Superior temporal gyrus (tissue), 1 donor: Measurements from ENCODE around the gene TBRG4.

ENCODE experiments used
- DNase-seq: peaks from one replicate; pipeline ENCODE4 v3.0.0-alpha.2; 2016; ENCODE audit errors: extremely low spot score

Gene TBRG4

DNA sequence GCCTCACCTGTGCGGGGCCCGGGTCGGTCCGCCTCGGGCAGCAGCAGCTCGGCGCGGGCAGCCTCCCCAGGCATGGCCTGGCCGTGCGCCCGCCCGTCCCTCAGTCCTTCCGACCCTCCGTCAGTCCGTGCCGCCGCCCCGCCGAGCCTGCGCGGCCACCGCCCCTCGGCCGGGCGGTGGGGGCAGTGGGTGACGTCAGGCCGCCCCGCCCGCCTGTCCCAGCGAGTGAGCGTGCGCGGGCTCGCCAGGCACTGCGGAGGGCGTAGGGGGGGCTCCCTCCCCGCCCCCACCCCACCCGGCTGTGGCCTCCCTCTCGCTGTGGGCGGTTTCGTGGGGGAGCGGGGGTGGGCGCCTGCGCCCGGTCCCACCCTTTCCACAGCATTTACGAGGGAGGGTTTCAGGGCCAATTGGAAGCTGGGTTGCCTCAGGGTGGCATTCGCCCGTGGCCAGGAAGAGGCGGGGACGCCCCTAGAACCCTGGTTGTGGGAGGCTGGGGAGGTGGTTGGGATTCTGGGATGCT is 22.6 kb downstream of the TBRG4 start, which contains the start of gene NACAD:
TSS of gene NACAD (minus strand) at position 149 of the 520 bp plus-strand sequence. CDS start at position 74, 75 bp downstream.
- DNase-seq, result peak; percentile 85

DNA sequence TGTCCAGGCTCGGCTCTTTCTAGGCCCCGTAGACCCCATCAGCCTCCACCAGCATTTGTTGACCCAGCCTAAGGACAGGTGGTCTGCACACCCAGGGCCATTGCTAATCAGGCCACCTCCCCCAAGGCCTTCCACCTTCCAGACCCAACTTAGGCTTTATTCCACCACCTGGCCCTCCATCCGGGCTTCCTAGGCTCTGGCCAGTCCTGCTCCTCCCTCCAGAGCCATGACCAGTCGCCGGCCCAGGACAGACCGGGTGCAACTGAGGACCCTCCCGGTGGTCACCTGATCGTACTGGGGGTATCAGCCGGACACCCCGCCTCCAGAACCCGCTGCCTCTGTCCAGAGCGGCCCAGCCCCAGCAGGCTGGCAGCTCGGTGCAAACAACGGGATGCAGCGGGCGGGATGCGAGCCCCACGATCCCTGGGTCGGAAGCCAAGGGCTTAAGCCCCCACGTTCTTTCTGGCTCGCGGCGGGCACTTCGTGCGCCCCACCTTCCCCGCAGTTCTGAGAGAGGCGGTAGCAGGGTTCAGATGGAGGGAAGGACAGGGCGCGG is 23.3 kb downstream of the TBRG4 start:
- no peak for DNase-seq

DNA sequence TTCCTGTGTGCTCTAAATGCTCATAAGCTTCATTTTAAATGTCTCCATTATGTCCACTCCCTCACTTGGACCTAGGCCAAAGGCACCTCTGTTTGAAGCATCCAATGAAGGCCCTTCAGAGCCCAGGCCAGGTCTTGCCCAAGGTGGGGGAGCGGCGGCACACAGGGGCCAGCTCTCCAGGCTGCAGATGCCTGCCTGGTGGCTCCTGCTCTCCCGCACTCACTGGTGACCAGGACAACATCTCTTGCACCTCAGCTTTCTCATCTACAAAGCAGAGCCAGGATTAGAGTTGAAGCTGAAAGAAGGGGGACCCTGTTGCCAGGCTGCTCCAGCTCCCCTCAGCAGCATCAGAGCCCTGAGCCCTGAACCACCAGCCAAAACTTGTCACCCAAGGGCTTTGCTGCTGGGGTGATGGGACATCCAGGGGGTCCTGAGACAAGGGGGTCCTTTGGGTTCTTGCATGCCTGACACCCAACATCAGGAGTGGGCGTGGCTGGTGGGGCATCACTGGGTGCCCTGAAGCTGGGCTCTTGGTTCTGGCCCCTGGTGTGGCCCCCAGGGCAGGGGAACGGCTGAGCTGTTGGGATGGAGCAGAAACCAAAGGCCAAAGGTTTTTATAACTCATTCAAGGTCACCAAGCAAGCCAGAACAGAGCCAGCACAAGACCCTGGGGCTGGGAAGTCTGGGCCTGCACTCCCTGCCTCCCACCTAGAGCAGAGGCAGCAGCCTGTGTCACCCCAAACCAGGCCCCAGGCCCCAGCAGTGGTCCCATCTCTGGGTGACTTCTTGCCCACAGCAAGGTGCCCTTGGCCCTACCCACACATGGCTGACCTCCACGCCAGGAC is 24.0 kb downstream of the TBRG4 start:
- no peak for DNase-seq

DNA sequence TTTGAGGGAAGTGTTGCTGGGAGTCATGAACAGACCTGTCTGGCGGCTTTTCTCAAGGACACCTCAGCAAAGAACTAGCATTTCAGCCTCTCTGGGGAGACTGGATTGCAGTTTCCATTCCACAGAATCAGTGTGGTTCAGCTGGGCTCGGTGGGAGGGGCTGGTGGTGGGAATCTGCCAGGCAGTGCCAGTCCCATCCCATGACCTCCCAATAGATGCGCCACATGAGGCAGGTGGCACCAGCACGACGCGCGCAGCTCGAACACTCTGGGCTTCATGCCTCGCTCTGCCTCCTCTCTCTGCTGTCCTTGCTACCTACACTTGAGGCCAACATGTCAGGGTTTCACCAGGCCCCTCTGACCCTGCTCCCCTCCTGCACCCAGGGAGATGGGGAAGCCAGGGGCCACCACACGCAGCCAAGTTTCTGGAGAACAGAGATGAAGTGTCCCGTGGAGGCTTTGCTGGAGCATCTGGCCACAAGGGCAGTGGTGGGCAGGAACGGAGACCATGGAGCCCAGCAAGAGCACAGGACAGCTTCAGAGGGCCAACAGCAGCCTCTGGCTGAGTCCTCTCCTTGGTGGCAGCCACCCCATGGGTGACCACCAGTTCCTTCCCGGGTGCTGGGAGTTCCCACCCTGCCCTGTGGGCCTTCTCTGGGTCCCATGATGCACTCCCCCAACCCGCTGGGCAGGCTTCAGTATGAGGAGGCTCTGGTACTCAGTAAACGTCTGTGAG is 25.0 kb downstream of the TBRG4 start:
- DNase-seq, result peak; percentile 86

DNA sequence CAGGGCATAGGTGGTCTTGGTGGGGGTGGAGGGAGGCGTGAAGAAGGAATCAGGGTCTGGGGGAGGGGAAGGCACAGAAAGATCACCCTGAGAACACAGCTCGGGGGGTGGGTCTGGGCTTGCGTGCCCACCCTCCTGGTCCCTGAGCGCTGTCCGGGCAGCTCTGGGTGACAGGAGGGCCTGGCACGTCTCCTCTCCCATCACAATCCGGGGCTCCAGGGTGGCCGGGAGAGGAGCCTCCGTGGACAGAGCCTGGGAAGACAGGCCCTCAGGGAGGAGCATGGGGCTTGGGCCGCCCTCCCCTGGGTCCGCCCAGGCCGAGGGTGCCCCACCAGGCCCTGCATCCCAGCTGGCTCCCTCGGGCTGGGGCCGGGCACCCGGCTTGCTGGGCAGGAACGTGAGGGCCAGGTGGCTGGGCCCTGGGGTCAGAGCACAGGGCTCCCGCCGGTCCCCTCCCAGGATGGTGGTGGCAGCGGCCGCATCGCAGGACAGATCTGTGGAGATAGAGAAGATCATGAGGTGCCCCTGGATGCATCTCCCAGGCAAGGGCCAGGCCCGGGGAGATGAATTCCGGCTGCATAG is 25.8 kb downstream of the TBRG4 start:
- no peak for DNase-seq

DNA sequence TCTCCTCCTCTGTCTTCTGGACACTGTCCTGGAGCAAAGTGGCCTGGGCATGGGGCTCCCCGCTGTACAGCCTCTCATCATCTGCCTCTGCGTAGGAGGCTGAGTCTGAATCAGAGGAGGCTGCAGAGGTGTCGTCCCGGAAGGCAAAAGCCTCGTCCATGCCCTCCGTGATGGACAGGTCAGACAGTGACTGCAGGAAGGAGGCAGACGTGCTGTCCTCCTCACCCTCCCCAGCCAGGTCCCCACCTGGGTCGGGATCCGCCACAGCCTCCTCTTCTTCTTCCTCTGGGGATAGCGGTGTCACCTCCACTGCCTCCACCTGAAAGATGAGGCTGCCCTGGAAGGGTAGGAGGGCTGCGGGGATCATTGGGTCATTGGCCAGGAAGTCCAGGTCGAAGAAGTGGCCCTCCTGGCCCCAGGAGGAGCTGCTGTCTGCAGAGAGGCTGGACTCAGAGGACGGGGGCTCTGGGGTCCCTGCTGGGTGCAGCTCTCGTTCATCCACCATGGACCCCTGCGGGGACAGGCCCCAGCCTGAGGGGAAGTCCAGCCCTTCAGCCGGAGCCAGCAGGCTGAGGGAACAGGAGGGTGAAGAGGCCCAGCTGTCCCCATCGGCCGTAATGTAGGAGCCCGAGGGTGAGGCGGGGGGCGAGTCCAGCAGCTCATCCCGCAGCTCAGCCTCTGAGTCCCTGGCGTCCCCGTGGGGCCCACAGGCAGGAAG is 26.4 kb downstream of the TBRG4 start:
- no peak for DNase-seq

DNA sequence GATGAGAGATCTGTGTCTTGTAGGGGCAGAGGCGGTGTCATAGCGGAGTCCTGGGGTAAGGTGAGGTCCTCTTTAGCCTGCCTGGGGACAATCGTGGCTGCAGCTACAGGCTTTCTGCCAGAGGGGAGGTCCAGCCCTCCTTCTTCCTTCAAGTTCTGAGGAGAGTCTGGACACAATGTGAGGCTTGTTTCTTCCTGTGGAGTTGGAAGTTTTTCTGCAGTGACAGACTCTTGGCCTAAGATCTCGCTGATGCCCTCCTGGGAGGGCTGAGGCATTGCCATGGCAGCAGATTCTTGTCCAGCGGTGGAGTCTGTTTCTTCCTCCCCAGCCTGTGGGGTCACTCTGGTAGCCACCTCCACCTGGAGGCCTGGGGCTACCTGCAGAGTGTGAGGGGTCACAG is 27.2 kb downstream of the TBRG4 start:
- DNase-seq, result no peak

DNA sequence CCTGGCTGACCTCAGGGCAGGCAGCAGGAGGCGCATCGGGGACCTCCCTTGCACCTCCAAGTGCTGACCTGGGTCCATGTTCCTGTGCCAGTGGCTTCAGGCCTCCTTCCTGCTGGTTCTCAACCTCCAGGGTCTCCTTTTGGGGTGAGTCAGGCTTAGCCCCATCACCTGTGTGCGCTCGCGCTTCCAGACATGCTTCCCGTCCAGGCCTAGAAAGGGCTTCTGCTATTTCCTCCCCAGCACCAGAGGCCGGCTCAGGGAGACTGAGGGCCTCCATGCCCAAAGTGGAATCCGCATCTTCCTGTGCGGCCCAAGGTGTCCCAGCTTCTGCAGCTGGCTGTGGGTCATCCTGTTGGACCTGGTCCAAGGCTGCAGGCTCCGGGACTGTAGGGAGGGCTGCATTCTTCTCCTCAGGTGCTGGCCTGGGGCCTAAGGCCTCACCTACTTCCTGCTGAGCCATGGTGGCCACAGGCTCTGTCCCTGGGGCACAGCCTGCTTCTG is 28.6 kb downstream of the TBRG4 start:
- DNase-seq, result no peak

DNA sequence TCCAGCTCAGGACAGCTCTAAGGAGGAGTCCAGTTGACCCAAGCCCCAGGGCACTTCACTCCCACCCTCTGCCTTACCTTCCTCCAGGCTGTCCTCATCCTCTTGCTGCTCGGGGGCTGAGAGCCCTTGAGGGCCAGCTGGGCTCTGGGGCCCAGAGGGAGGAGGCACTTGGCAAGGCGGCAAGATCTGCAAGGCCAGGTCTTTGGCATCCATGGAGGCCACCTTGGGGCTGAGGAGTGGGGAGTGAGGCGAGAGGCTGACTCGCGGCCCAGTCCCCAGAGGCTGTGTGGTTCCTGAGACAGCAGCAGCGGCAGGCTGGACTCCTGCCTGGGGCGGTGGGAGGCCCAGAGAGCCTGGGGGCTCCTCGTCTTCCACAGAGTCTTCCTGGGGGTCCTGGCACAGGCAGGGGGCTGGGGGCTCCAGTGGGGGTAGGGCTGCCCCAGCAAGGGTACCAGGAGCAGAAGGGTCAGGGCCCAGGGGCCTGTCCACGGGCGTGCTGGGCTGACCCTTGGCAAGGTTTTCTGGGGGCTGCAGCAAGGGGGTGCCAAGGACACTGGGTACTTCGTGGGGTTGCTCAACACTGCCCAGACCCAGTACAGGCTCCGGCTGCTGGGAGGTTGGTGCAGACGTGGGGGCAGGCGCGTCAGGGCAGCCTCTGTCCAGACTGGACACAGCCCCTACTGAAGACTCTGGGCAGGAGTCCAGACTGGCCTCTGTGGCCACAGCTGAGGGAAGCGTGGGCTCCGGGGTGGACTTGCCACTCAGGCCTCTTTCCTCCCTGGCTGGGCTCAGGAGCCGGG is 29.3 kb downstream of the TBRG4 start:
- peak; percentile 80 for DNase-seq

DNA sequence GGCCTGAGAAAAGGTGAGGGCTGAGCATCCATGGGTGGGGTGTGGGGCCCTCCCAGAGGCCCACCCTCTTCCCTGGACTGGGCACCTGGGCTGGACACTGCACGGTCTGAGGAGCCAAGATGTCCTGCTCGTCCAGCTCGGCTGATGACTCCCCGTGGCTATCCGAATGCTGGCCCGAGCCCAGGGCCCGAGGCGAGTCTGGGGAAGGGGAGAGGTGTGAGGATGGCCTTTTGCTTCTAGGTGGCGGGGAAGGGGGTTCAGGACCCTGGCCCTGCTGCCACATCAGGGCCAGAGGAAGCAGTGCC is 29.9 kb downstream of the TBRG4 start:
- DNase-seq, result no peak

DNA sequence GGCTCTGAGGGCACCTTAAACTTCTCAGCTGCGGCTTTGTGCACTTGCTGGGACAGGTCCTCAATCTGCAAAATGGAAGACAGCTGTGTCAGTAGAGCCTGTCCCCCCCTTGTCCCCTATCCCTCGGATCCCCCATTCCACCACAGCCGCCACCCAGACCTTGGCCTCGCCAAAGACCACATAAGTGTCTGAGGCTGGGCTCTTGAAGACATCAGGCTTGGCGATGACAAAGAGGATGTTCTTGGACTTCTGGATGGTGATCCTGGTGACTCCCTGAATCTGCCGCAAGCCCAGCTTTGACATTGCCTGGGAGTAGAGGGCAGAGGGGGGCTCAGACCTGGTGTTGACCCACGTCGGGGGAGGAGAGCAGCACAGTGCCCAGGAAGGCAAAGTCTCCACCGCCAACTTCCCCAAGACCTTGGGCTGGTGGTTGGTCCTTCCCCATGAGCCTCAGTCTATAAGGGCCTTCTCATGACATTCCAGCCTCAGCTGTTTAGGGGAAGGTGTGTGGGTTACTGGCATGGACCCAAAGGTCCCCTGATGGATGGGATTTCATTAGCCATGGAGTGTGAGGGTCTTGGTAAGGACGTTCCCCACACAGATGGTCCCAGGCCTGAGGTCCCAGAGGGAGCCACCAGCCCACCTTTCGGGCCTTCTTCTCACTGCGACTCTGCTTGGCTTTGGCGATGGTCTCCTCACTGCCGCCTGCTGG is 30.4 kb downstream of the TBRG4 start:
- DNase-seq, result no peak

DNA sequence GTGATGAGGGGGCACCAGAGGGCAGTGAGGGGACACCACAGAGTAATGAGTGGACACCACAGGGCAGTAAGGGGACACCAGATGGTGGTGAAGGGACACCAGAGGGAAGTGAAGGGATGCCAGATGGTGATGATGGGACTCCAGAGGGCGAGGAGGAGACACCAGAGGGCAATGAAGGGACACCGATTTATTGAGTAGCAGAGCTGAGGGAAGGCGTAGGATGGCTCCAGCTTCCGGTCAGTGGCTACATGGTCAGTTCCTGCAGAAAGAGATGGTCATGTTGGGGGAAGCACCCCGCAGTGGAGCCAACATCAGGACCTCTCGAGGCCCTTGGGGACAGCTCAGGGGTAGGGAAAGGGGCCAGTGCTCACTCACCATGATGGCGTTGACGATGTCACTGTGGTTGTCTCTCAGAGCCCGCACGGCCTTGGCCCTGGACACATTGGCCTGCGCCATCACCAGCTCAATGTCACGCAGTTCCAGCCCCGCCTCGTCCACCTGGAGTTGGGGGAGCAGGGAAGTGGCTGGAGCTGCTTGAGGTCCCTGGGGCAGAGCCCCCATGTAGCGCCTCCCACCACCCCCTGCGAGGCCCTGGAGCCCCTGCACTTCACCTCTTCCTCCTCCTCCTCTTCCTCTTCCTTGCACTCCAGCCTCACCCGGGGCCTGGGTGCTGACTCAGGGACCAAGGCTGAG is 31.1 kb downstream of the TBRG4 start:
- DNase-seq, result no peak

DNA sequence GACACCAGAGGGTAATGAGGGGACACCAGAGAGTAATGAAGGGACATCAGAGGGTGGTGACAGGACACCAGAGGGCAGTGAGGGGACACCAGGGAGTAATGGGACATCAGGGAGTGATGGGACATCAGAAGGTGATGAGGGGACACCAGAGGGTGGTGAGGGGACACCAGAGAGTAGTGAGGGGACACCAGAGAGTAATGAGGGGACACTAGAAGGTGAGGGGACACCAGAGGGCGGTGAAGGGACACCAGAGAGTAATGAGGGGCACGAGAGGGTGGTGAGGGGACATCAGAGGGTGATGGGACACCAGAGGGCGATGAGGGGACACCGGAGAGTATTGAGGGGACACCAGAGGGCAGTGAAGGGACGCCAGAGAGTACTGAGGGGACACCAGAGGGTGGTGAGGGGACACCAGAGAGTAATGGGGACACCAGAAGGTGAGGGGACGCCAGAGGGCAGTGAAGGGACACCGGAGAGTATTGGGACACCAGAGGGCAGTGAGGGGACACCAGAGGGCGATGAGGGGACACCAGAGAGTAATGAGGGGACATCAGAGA is 33.3 kb downstream of the TBRG4 start:
- no peak for DNase-seq

DNA sequence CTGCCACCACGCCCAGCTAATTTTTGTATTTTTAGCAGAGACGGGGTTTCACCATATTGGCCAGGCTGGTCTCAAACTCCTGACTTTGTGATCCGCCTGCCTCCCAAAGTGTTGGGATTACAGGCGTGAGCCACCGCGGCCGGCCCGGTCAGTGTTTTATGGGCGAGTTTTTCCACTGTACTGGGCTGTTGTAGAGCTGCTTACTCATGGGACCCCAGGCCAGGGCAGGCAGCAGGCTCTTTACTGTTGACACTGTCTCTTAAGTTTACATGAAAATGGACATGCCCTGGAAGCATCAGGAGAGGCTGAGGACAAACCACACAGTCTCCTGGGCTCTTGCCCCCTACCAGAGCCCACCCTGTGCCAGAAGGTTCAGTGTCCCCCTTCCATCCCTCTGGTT is 33.9 kb downstream of the TBRG4 start:
- DNase-seq, result no peak

DNA sequence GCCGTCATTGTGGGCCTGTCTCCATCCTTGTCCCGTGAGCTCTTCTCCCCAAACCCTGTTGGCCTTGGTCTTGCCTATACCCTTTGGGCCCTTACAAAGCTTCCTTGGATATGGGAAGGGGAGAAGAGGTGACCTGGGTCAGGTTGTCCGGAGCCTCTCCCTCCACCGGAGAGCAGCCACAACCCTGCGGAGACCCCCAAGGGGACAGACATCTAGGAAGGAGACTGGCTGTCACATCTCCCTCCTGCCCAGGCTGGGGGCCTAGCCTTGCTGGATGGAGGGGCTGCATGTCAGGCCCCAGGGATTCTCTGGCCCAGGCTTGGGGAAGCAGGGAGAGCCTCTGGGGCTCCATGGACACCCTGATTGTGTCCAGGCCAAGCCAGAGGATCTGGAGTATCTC is 34.6 kb downstream of the TBRG4 start:
- no peak for DNase-seq

DNA sequence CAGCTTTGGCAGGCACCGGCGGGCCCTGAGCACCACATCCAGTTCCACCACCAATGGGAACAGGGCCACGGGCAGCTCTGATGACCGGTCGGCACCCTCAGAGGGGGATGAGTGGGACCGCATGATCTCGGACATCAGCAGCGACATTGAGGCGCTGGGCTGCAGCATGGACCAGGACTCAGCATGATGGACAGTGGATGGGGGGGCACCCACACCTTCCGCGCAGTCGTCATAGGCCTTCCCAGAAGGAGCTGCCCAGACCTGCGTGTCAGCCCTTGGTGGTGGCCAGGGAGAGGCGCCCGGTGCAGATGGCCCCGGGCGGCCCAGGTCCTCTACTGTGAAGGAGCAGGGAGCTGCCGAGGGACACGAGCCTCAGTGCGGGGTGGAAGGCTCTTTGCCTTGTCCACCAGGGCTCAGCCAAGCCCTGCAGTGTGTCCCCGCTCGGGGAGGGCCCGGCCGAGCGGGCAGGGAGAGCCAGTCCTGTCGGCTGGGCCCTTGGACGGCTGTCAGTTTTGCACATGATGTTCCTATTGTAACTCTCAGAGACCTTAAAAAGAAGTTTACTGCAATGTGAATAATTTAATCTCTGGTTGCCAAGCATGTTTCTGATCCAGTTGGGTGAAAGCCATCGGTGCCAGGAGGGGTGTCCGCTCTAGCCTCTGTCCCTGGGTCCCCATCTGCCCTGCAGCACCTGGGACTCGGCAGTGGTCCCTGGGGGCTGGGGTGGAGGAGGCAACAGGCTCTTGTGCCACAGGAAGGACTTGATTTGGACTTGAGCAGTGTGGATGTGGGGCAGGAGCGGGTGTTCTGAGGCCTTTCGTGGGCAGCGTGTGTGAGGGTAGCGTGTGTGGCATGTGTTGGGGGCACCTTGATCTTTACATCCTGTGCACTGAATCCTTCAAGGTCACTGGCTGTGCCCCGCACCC is 35.4 kb downstream of the TBRG4 start:
- no peak for DNase-seq

DNA sequence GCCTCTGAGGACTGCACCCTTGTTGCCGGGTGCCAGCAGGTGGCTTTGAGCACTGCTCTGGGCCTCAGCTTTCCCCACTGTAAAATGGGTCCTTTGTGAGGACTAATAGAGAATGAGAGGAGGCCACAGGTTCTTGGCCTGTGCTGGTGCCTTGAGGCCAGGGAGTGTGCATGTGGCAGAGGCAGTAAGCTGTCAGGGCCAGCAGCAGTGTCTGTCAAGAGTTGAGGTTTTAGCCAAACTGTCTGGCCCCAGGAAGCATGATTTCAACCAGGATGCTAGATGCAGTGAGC is 36.2 kb downstream of the TBRG4 start:
- DNase-seq, result no peak
